HepG2 (cell line): ENCODE measurements around the gene MAGEA6. TPM values are rescaled to one million over a fixed set of nuclear protein-coding genes. Genes with fewer than 3 reads are reported as not detected.

Experiments
- ATAC-seq: fragments of 200-7000 bp; cut with Tn5 transposase; 3 replicates; pipeline ENCODE4 v1.9.1; 2020; ENCODE audit warnings: mild to moderate bottlenecking, moderate library complexity
- BruUV-seq: library from RNA; stranded (reverse); fragments of 400-500 nt; replicated peaks from 2 replicates; lab custom pipeline; 2021; lab: Mats Ljungman, UMichigan
- CTCF ChIA-PET: fragments of 300-600 bp; formaldehyde crosslinking; extraction: SDS; loops from one replicate; lab custom pipeline; 2021; ENCODE audit warnings: low total read pairs, inconsistent platforms, low intra/inter-chr PET ratio; lab: Yijun Ruan, JAX
- POLR2A ChIA-PET: fragments of 350-600 bp; sonication (Branson Sonifier 250); formaldehyde crosslinking; loops from one replicate; lab custom pipeline; 2020; ENCODE audit warnings: antibody characterized with exemption, inconsistent platforms; lab: Yijun Ruan, JAX
- DNase-seq: peaks from one replicate; pipeline ENCODE4 v3.0.0-alpha.2; 2015; ENCODE audit warnings: low spot score
- FAIRE-seq: peaks from 3 replicates; lab custom pipeline; 2011; peaks lifted over from hg19 to GRCh38; lab: Jason Lieb, UNC
- H2AFZ ChIP-seq: one replicate; pipeline ENCODE4 v1.6.1; 2011; ENCODE audit warnings: low read length, inconsistent platforms
- H3K27ac ChIP-seq: fragments of 300-600 bp; 3 replicates; pipeline ENCODE4 v1.8.0; 2011; ENCODE audit warnings: mixed run types, mild to moderate bottlenecking, mixed read lengths, low read length, inconsistent platforms; ENCODE audit not compliant: insufficient read depth; ENCODE audit errors: extremely low read length
- H3K27me3 ChIP-seq, 2 experiments: fragments of 200-600 bp in 1 of 2; 2 replicates in 1 of 2; 3 replicates in 1 of 2; pipeline versions ENCODE4 v1.6.0 to v1.8.0; 2011; ENCODE audit warnings: low read length in 2 of 2, mild to moderate bottlenecking in 2 of 2, moderate library complexity in 2 of 2, inconsistent platforms in 1 of 2; ENCODE audit not compliant: insufficient read depth in 2 of 2, control insufficient read depth in 1 of 2
- H3K36me3 ChIP-seq, 2 experiments: fragments of 200-600 bp in 1 of 2; replicated peaks in 1 of 2; 2 replicates in 1 of 2; 3 replicates in 1 of 2; pipeline versions ENCODE4 v1.5.1 to v1.8.0; 2011; ENCODE audit warnings: low read length in 2 of 2, inconsistent platforms in 1 of 2; ENCODE audit not compliant: insufficient read depth in 2 of 2, control insufficient read depth in 1 of 2
- H3K4me1 ChIP-seq: 2 replicates; pipeline ENCODE4 v1.5.1; 2012; ENCODE audit warnings: low read length, inconsistent platforms; ENCODE audit not compliant: insufficient read depth
- H3K4me2 ChIP-seq: 2 replicates; pipeline ENCODE4 v1.6.0; 2011; ENCODE audit warnings: low read depth, low read length, inconsistent platforms
- H3K4me3 ChIP-seq, 3 experiments: fragments of 200-600 bp in 1 of 3; sonication (generic), shearing (Covaris generic) in 1 of 3; replicated peaks in 1 of 3; 2 replicates each; pipeline ENCODE4 v1.5.1; 2011 to 2016; ENCODE audit warnings: low read length in 3 of 3, inconsistent platforms in 2 of 3, low read depth in 2 of 3, mild to moderate bottlenecking in 2 of 3, control low read depth in 1 of 3, mixed read lengths in 1 of 3; ENCODE audit not compliant: insufficient read depth in 1 of 3
- H3K79me2 ChIP-seq: one replicate; pipeline ENCODE4 v1.6.1; 2011; ENCODE audit warnings: low read length, inconsistent platforms; ENCODE audit not compliant: insufficient read depth
- H3K9ac ChIP-seq: 2 replicates; pipeline ENCODE4 v1.6.0; 2011; ENCODE audit warnings: mild to moderate bottlenecking, low read depth, low read length, inconsistent platforms; ENCODE audit not compliant: insufficient read depth
- H3K9me3 ChIP-seq: 2 replicates; pipeline ENCODE4 v1.5.1; 2012; ENCODE audit warnings: mild to moderate bottlenecking, low read length
- H4K20me1 ChIP-seq: 2 replicates; pipeline ENCODE4 v1.6.0; 2011; ENCODE audit warnings: inconsistent platforms, mild to moderate bottlenecking, low read length, moderate library complexity; ENCODE audit not compliant: insufficient read depth
- ATF5 ChIP-seq: sonication (generic); formaldehyde crosslinking; IDR thresholded peaks from 2 replicates; pipeline ENCODE4 v1.4.0; 2020; ENCODE audit warnings: mild to moderate bottlenecking, low read depth, missing genetic modification reagents
- CTCF ChIP-seq: sonication (generic); formaldehyde crosslinking; IDR thresholded peaks from 2 replicates; pipeline ENCODE4 v1.5.0; 2020; ENCODE audit warnings: mild to moderate bottlenecking, missing genetic modification reagents, moderate library complexity
- GTF2F1 ChIP-seq: fragments of 150-350 bp; IDR thresholded peaks from 2 replicates; pipeline ENCODE4 v1.6.1; 2014; ENCODE audit warnings: low read length
- HNRNPH1 ChIP-seq: fragments of 200-400 bp; formaldehyde crosslinking; optimal IDR thresholded peaks from 2 replicates; pipeline ENCODE3; 2017; ENCODE audit warnings: mild to moderate bottlenecking, low read depth, low read length
- KMT2A ChIP-seq: sonication (generic); formaldehyde crosslinking; IDR thresholded peaks from 2 replicates; pipeline ENCODE4 v1.4.0; 2020; ENCODE audit warnings: missing genetic modification reagents
- SMC3 ChIP-seq: IDR thresholded peaks from 2 replicates; pipeline ENCODE4 v1.6.1; 2011; ENCODE audit warnings: low read length, improper control_type of control experiment
- SOX6 ChIP-seq, 2 experiments: fragments of 450-650 bp in 1 of 2; sonication (generic) in 1 of 2; formaldehyde crosslinking in 1 of 2; IDR thresholded peaks; 2 replicates each; pipeline versions ENCODE4 v1.4.0 to v1.6.1; 2017 to 2020; ENCODE audit warnings: antibody characterized with exemption in 1 of 2, mild to moderate bottlenecking in 1 of 2, missing genetic modification reagents in 1 of 2
- STAG1 ChIP-seq: sonication (generic); formaldehyde crosslinking; IDR thresholded peaks from 2 replicates; pipeline ENCODE4 v1.4.0; 2020; ENCODE audit warnings: missing genetic modification reagents
- WGBS: methylation state at CpG from one replicate; pipeline ENCODE4 v1.1.6; 2017; ENCODE audit warnings: low lambda C conversion rate; 5-methylcytosine and 5-hydroxymethylcytosine counted together
- in situ Hi-C: cut with HindIII; loops from 2 replicates; pipeline ENCODE4 v1.10.0; 2017; ENCODE audit warnings: low pct_unique_long_range_greater_than_20kb; ENCODE audit not compliant: extremely low pct_ligation_motif_present
- intact Hi-C: fragments of 100-400 bp; cut with micrococcal nuclease; formaldehyde crosslinking; loops from one replicate; pipeline ENCODE4 v1.10.0; 2022; ENCODE audit not compliant: unreplicated experiment
- polyA plus RNA-seq, 8 experiments: library from polyadenylated mRNA; depleted of rRNA in 3 of 8; stranded (reverse) in 7 of 8; unstranded in 1 of 8; fragments of >200 nt; fragmentation: Illumina TruSeq in 4 of 8; extraction: Trizol in 4 of 8; gene quantifications; 2 replicates each; pipeline versions ENCODE4 v1.2.1 to v1.2.3, GENCODE V29; 2011 to 2016; ENCODE audit warnings: low read depth in 4 of 8, missing spikeins in 1 of 8, mixed read lengths in 1 of 8; ENCODE audit not compliant: insufficient read depth in 1 of 8
- total RNA-seq, 5 experiments: library from RNA; depleted of rRNA; stranded (reverse); fragments of >200 nt; fragmentation: Illumina TruSeq; extraction: Trizol; gene quantifications; 2 replicates each; pipeline ENCODE4 v1.2.3, GENCODE V29; 2016; ENCODE audit warnings: low read depth in 1 of 5

MAGEA6 gene
- total and polyA plus RNA-seq, 2 of the 13 experiments (the other 11 are each of a cell fraction or from before 2014, with no cell fraction given): 0.18 to 0.97 TPM

GRCh38 chrX:152817078-152817764, 47.7 kb upstream of the MAGEA6 start:
- Histone ChIP-seq H3K36me3 (no peaks in the 10 kb centered on the region), H3K27me3 (no peaks in the 10 kb centered on the region)
- POLR2A ChIA-PET: no interaction called here
- BruUV-seq: no TSS peak
- TF ChIP-seq KMT2A (CRISPR knock-in tag): no peak
- no peak for TF ChIP-seq HNRNPH1
- no peak for TF ChIP-seq ATF5 (CRISPR knock-in tag)
- TF ChIP-seq SMC3: 0 out of 2 replicates have a peak, but pooled peaks have one; percentile 6
- no peak for TF ChIP-seq SOX6 (IDR thresholded peaks at IDR 0.05)
- no peak for TF ChIP-seq SOX6 (CRISPR knock-in tag; IDR thresholded peaks at IDR 0.05)
- TF ChIP-seq CTCF (CRISPR knock-in tag): peak; percentile 53
- TF ChIP-seq STAG1: peak; percentile 57
- TF ChIP-seq GTF2F1: no peak
- TF ChIP-seq, all 625 proteins: peak for 3
- in situ Hi-C loops (loop anchor here (25.0 kb wide), 2 partner anchors 180 to 1080 kb away; partner anchors contain the start of genes CNGA2 and GABRQ), intact Hi-C loops (no loop called here)
- Histone ChIP-seq H3K4me3 (no peak overlapping the region), H3K9me3 (no peaks in the 10 kb centered on the region), H3K9ac (no peak overlapping the region), H3K79me2 (no peaks in the 10 kb centered on the region), H2AFZ (no peak overlapping the region), H3K4me2 (peak overlapping the region; percentile 39; the same call in 1 of the 2 replicates), H4K20me1 (no peaks in the 10 kb centered on the region), H3K27ac (no peak overlapping the region), H3K4me1 (peaks cover 15% of the 10 kb centered on the region; the same call in 1 of the 2 replicates)
- ATAC-seq: 0 out of 3 replicates have a peak, but pooled peaks have one; percentile 42
- WGBS: 0% methylated on average over 5 of the region's 6 CpGs
- DNase-seq: no peak
- CTCF ChIA-PET: no interaction called here
- peak; percentile 90 for FAIRE-seq
